Activated T-cell treated with anti-CD3 and anti-CD28 coated beads, Interleukin-2, amount 50 U/mL, for 72 hours (primary cell): ENCODE measurements around the gene C1orf50. TPM values are rescaled to one million over a fixed set of nuclear protein-coding genes. Genes with fewer than 3 reads are reported as not detected.
"Not testable (repeated sequence)": the region's sequence is repeated elsewhere in the genome, so short reads cannot be mapped to it uniquely, and the experiment has no call there.

Experiments
- ATAC-seq, 2 donors: fragments of 150-1000 bp; cut with Tn5 transposase; replicated peaks in 1 of 2; 2 replicates each; pipeline ENCODE4 v1.10.0; 2021; ENCODE audit warnings: moderate library complexity in 2 of 2, mild to moderate bottlenecking in 1 of 2
- DNase-seq, 2 donors: peaks; one replicate each; pipeline ENCODE4 v3.0.0; 2021 to 2022; ENCODE audit warnings: mixed read lengths in 1 of 2
- H3K27ac Mint-ChIP-seq: one replicate; pipeline ENCODE4 v1.8.0; 2022; ENCODE audit warnings: mild to moderate bottlenecking, moderate library complexity, mixed read lengths
- H3K27me3 Mint-ChIP-seq: one replicate; pipeline ENCODE4 v1.8.0; 2022; ENCODE audit warnings: low read depth, mixed read lengths
- H3K36me3 Mint-ChIP-seq, 2 donors: one replicate each; pipeline ENCODE4 v1.8.0; 2022; ENCODE audit warnings: mixed read lengths in 2 of 2, mild to moderate bottlenecking in 1 of 2; ENCODE audit not compliant: insufficient read depth in 2 of 2
- H3K4me1 Mint-ChIP-seq: one replicate; pipeline ENCODE4 v1.8.0; 2022; ENCODE audit warnings: low read depth, mixed read lengths
- H3K4me3 Mint-ChIP-seq, 2 donors: one replicate each; pipeline ENCODE4 v1.8.0; 2022; ENCODE audit warnings: mild to moderate bottlenecking in 2 of 2, mixed read lengths in 2 of 2, moderate library complexity in 2 of 2
- H3K9me3 Mint-ChIP-seq, 2 donors: one replicate each; pipeline ENCODE4 v1.8.0; 2022; ENCODE audit warnings: mixed read lengths in 2 of 2
- total RNA-seq, 2 donors: library from RNA; stranded (reverse); gene quantifications; one replicate each; pipeline ENCODE4 v1.2.3, GENCODE V29; 2022

Gene C1orf50
- total RNA-seq, 2 donors from 2014 or later, result 11.7 to 12.2 TPM

- H3K27ac Mint-ChIP-seq, result peak overlapping the region; percentile 33
- H3K36me3 Mint-ChIP-seq, result peaks cover 0 to 2% of the 10 kb centered on the region in 2 donors
- ATAC-seq, result no peak
- no peaks in the 10 kb centered on the region for H3K4me1 Mint-ChIP-seq
- no peaks in the 10 kb centered on the region for H3K27me3 Mint-ChIP-seq
- peaks cover 0 to 1% of the 10 kb centered on the region in 2 donors for H3K9me3 Mint-ChIP-seq
- no peak overlapping the region for H3K4me3 Mint-ChIP-seq
- DNase-seq, result no peak
Measured at GRCh38 chr1:42806593-42806992, 39.5 kb downstream of the C1orf50 start.

GRCh38 chr1:42807056-42807668 is 40.1 kb downstream of the C1orf50 start:
- no peak for ATAC-seq
- no peaks in the 10 kb centered on the region for H3K27me3 Mint-ChIP-seq
- no peak overlapping the region for H3K4me3 Mint-ChIP-seq
- DNase-seq, result no peak
- H3K27ac Mint-ChIP-seq, result peak overlapping the region; percentile 33
- H3K36me3 Mint-ChIP-seq, result peaks cover 0 to 2% of the 10 kb centered on the region in 2 donors
- peaks cover 0 to 1% of the 10 kb centered on the region in 2 donors for H3K9me3 Mint-ChIP-seq
- no peaks in the 10 kb centered on the region for H3K4me1 Mint-ChIP-seq

GRCh38 chr1:42814815-42815214 is 47.8 kb downstream of the C1orf50 start:
- H3K4me3 Mint-ChIP-seq, result peak overlapping the region in 1 of 2 donors; percentile 29
- not testable (repeated sequence) for H3K27me3 Mint-ChIP-seq, H3K27ac Mint-ChIP-seq

GRCh38 chr1:42815941-42816584 is 49.0 kb downstream of the C1orf50 start:
- no peaks in the 10 kb centered on the region for H3K27me3 Mint-ChIP-seq
- H3K36me3 Mint-ChIP-seq, result peaks cover 1 to 2% of the 10 kb centered on the region in 2 donors
- no peak for ATAC-seq

More at GRCh38 chr1:42814815-42815214, 47.8 kb downstream of the C1orf50 start:
- DNase-seq, H3K36me3 Mint-ChIP-seq, ATAC-seq, H3K9me3 Mint-ChIP-seq: not testable (repeated sequence)
- H3K4me1 Mint-ChIP-seq, result peaks cover 22% of the 10 kb centered on the region

GRCh38 chr1:42816585-42817439 is 49.8 kb downstream of the C1orf50 start, which contains the start of the genes ERMAP and SVBP:
Gene ERMAP, plus strand, starts transcription at chr1:42817122. Its CDS starts 13,327 bp downstream, at chr1:42830449.
Gene SVBP, minus strand, starts transcription at chr1:42817397. Its CDS starts 853 bp downstream, at chr1:42816544.
- DNase-seq (peak; percentile 94 to 96), ATAC-seq (peak; percentile 92 to 93)
- peaks cover 1 to 2% of the 10 kb centered on the region in 2 donors for H3K36me3 Mint-ChIP-seq
- H3K4me3 Mint-ChIP-seq, result peak within 1 kb of the TSS; percentile 83 to 92
- peak within 1 kb of the TSS; percentile 83 for H3K27ac Mint-ChIP-seq
- H3K4me1 Mint-ChIP-seq, result peaks cover 22% of the 10 kb centered on the region
- no peaks in the 10 kb centered on the region for H3K9me3 Mint-ChIP-seq
- H3K27me3 Mint-ChIP-seq, result no peaks in the 10 kb centered on the region

More at GRCh38 chr1:42815941-42816584, 49.0 kb downstream of the C1orf50 start:
- peak; percentile 7 to 12 for DNase-seq
- H3K4me1 Mint-ChIP-seq, result peaks cover 22% of the 10 kb centered on the region
- no peaks in the 10 kb centered on the region for H3K9me3 Mint-ChIP-seq
- peak overlapping the region; percentile 83 for H3K27ac Mint-ChIP-seq
- peak overlapping the region; percentile 83 to 92 for H3K4me3 Mint-ChIP-seq

GRCh38 chr1:42817440-42817767 is 50.4 kb downstream of the C1orf50 start:
- peaks cover 23% of the 10 kb centered on the region for H3K4me1 Mint-ChIP-seq
- H3K9me3 Mint-ChIP-seq, result no peaks in the 10 kb centered on the region
- DNase-seq (no peak), ATAC-seq (no peak)
- no peaks in the 10 kb centered on the region for H3K27me3 Mint-ChIP-seq
- H3K36me3 Mint-ChIP-seq, result peaks cover 1 to 2% of the 10 kb centered on the region in 2 donors
- peak overlapping the region; percentile 83 to 92 for H3K4me3 Mint-ChIP-seq
- peak overlapping the region; percentile 44 for H3K27ac Mint-ChIP-seq

GRCh38 chr1:42817976-42818375 is 50.9 kb downstream of the C1orf50 start:
- no peak for ATAC-seq
- Mint-ChIP-seq H3K27ac (no peak overlapping the region), H3K27me3 (no peaks in the 10 kb centered on the region), H3K36me3 (peaks cover under 1 to 2% of the 10 kb centered on the region in 2 donors), H3K9me3 (no peaks in the 10 kb centered on the region), H3K4me1 (peaks cover 29% of the 10 kb centered on the region), H3K4me3 (peak overlapping the region in 1 of 2 donors; percentile 92)
- DNase-seq, result no peak

- no peak overlapping the region for H3K4me3 Mint-ChIP-seq
- no peaks in the 10 kb centered on the region for H3K9me3 Mint-ChIP-seq
- H3K36me3 Mint-ChIP-seq, result no peaks in the 10 kb centered on the region
- no peak for DNase-seq
- H3K4me1 Mint-ChIP-seq, result peaks cover 30% of the 10 kb centered on the region
- no peak for ATAC-seq
- H3K27ac Mint-ChIP-seq, result no peak overlapping the region
- H3K27me3 Mint-ChIP-seq, result no peaks in the 10 kb centered on the region
Measured at GRCh38 chr1:42820813-42821212, 53.8 kb downstream of the C1orf50 start.

- Mint-ChIP-seq H3K4me3 (no peak overlapping the region), H3K9me3 (no peaks in the 10 kb centered on the region), H3K36me3 (no peaks in the 10 kb centered on the region), H3K27me3 (no peaks in the 10 kb centered on the region), H3K27ac (no peak overlapping the region), H3K4me1 (peaks cover 21% of the 10 kb centered on the region)
- DNase-seq, result no peak
- no peak for ATAC-seq
Measured at GRCh38 chr1:42821690-42822089, 54.6 kb downstream of the C1orf50 start.

- Mint-ChIP-seq H3K27ac (no peak overlapping the region), H3K4me3 (no peak overlapping the region), H3K27me3 (no peaks in the 10 kb centered on the region), H3K4me1 (peaks cover 13% of the 10 kb centered on the region), H3K36me3 (no peaks in the 10 kb centered on the region), H3K9me3 (no peaks in the 10 kb centered on the region)
- DNase-seq, result no peak
- no peak for ATAC-seq
Measured at GRCh38 chr1:42822800-42823392, 55.8 kb downstream of the C1orf50 start.

- Mint-ChIP-seq H3K4me1 (peaks cover 9% of the 10 kb centered on the region), H3K4me3 (no peak overlapping the region), H3K9me3 (no peaks in the 10 kb centered on the region), H3K27me3 (no peaks in the 10 kb centered on the region), H3K27ac (no peak overlapping the region), H3K36me3 (no peaks in the 10 kb centered on the region)
- ATAC-seq, result no peak
- no peak for DNase-seq
Measured at GRCh38 chr1:42824481-42825035, 57.5 kb downstream of the C1orf50 start.

- DNase-seq (no peak), ATAC-seq (no peak)
- Mint-ChIP-seq H3K4me1 (peaks cover 9% of the 10 kb centered on the region), H3K4me3 (no peak overlapping the region), H3K9me3 (no peaks in the 10 kb centered on the region), H3K27ac (no peak overlapping the region), H3K36me3 (no peaks in the 10 kb centered on the region), H3K27me3 (no peaks in the 10 kb centered on the region)
Measured at GRCh38 chr1:42825036-42825851, 58.2 kb downstream of the C1orf50 start.
